Epithelial cell of esophagus (primary cell): ENCODE measurements around the gene CFD.
A peak's percentile ranks its signal among the peaks of the same experiment; 100 is the strongest.

ENCODE experiments used
- DNase-seq: peaks from one replicate; pipeline ENCODE4 v3.0.0; 2010; ENCODE audit warnings: low read depth
- H3K4me3 ChIP-seq: 2 replicates; pipeline ENCODE4 v1.5.1; 2011; ENCODE audit warnings: mild to moderate bottlenecking, low read length, control low read depth
- CTCF ChIP-seq: IDR thresholded peaks from 2 replicates; pipeline ENCODE4 v1.5.1; 2011; ENCODE audit warnings: low read depth, mild to moderate bottlenecking, low read length, control low read depth, inconsistent platforms; ENCODE audit not compliant: insufficient read depth; ENCODE audit errors: missing control alignments

The CFD gene

DNA sequence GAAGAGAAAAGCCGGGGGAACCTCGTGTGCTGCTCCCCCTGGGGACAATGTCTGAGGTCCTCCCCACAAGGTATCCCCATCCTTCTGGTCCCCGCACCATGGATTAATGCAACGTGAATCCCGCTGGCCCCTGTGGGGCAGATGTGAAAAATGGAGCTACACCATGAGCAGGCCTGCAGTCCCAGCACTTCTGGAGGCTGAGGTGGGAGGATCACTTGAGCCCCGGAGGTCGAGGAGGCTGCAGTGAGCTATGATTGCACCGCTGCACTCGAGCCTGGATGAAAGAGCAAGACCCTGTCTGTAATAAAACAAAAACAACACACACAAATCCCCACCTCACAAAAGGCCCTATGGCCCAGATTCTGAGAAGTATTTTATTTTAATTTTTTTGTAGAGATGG, 1.2 kb upstream of the CFD start:
- DNase-seq, result no peak
- H3K4me3 ChIP-seq, result no peak overlapping the region
- TF ChIP-seq CTCF, result no peak

DNA sequence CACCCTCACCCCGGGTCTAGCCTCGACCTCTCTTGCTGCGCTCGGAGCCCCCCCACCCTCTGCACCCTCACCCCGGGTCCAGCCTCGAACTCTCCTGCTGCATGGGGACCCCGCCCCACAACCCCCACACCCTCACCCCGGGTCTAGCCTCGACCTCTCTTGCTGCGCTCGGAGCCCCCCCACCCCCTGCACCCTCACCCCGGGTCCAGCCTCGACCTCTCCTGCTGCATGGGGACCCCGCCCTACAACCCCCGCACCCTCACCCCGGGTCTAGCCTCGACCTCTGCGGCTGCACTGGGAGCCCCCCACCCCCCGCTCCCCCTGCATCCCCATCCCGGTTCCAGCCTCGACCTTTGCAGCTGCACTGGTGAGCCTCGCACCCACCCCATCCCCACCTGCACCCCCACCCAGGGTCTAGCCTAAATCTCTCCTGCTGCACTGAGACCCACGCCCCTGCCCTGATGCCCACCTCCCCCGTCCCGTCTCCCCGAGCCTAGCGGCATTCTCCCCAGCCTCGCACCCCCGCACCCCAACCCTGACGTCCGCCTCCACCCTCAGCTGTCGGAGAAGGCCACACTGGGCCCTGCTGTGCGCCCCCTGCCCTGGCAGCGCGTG, 1.8 kb downstream of the CFD start:
- TF ChIP-seq CTCF, result no peak
- no peak for DNase-seq
- H3K4me3 ChIP-seq, result no peak overlapping the region

DNA sequence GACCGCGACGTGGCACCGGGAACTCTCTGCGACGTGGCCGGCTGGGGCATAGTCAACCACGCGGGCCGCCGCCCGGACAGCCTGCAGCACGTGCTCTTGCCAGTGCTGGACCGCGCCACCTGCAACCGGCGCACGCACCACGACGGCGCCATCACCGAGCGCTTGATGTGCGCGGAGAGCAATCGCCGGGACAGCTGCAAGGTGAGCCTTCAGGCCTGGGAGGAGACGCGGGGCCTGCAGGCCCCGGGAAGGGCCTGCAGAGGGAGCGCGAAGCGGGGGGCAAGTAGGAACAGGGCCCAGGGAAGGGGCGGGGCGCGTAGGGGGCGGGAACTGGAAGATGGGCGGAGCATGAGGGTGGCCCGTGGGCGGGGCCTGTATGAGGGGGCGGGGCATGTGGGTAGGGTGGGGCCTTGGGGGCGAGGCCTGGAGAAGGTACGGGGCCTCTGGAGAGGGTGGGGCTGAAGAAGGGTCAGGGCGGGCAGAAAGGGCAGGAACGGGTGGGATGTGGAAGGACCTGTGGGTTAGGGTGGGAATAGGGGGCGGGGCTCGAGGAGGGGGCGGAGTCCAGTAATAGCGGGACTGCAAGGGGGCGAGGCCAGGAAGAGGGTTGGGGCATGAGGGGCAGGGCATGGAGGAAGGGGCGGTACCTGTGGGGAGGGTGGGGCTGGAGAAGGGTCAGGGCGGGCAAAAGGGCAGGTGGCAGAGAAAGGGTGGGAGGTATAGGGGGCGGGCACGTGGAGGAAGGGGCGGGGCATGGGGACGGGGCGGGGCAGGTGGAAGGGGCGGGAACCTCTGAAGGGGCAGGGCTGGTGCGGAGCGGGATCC, 2.5 kb downstream of the CFD start:
- TF ChIP-seq CTCF, result peak; percentile 12
- DNase-seq, result peak; percentile 66
- H3K4me3 ChIP-seq, result no peak overlapping the region

- H3K4me3 ChIP-seq, result no peak overlapping the region
- no peak for TF ChIP-seq CTCF
- DNase-seq, result peak; percentile 71
Observed at GRCh38 chr19:862581-863314, 3.3 kb downstream of the CFD start.

DNA sequence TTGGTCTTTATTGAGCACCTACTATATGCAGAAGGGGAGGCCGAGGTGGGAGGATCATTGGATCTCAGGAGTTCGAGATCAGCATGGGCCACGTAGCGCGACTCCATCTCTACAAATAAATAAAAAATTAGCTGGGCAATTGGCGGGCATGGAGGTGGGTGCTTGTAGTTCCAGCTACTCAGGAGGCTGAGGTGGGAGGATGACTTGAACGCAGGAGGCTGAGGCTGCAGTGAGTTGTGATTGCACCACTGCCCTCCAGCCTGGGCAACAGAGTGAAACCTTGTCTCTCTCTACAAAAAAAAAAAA, 3.8 kb downstream of the CFD start:
- no peak for TF ChIP-seq CTCF
- DNase-seq, result no peak
- H3K4me3 ChIP-seq, result no peak overlapping the region

DNA sequence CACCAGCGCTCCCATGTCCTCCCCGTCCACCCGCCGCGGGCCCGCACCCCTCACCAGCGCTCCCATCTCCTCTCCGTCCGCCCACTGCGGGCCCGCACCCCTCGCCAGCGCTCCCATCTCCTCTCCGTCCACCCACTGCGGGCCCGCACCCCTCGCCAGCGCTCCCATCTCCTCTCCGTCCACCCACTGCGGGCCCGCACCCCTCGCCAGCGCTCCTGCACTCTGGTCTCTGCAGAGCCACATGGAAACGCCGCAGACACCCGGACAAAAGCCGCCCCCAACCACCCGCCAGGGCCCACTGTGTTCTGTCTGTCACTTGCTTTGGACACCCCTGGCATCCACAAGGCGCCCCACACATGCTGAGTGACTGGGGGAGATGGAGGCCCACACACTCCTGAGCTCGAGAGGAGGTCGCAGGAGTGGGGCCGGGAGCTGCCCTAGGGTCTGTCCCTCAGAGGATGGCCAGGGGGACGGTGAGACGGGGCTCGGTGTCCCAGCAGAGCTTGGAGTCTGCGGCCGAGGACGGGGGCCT, 7.4 kb downstream of the CFD start:
- no peak overlapping the region for H3K4me3 ChIP-seq
- TF ChIP-seq CTCF, result no peak
- no peak for DNase-seq
